Lower leg skin (tissue), 4 donors: ENCODE measurements around the gene MMAA. TPM values are rescaled to one million over a fixed set of nuclear protein-coding genes. Genes with fewer than 3 reads are reported as not detected.
"Not testable (repeated sequence)": the region's sequence is repeated elsewhere in the genome, so short reads cannot be mapped to it uniquely, and the experiment has no call there.

Experiments
- DNase-seq, 2 donors: peaks; one replicate each; pipeline ENCODE4 v3.0.0-alpha.2; 2019; ENCODE audit warnings: low spot score in 2 of 2
- H3K4me3 ChIP-seq: fragments of 200-600 bp; sonication (generic); 2 replicates; pipeline ENCODE4 v1.5.1; 2017; ENCODE audit warnings: mild to moderate bottlenecking, low read depth; ENCODE audit not compliant: poor library complexity, severe bottlenecking
- CTCF ChIP-seq, 3 donors: fragments of 450-650 bp; IDR thresholded peaks; one replicate each; pipeline ENCODE4 v1.5.1; 2016; ENCODE audit warnings: antibody characterized with exemption in 3 of 3, mild to moderate bottlenecking in 3 of 3, moderate library complexity in 2 of 3
- POLR2A ChIP-seq, 2 donors: fragments of 450-650 bp; IDR thresholded peaks; one replicate each; pipeline ENCODE4 v1.6.1; 2016 to 2017; ENCODE audit warnings: antibody characterized with exemption in 2 of 2, mild to moderate bottlenecking in 1 of 2, moderate library complexity in 1 of 2
- WGBS, 2 donors: methylation state at CpG; one replicate each; pipeline ENCODE4 v1.1.5; 2018; 5-methylcytosine and 5-hydroxymethylcytosine counted together
- intact Hi-C: fragments of 100-400 bp; cut with DNase I; formaldehyde crosslinking; loops from one replicate; pipeline ENCODE4 v1.15.0; 2023; ENCODE audit warnings: low total_unique reads
- total RNA-seq, 4 donors: library from RNA; depleted of rRNA; stranded (reverse); fragments of >200 nt; gene quantifications; one replicate each; pipeline ENCODE4 v1.1.0, GENCODE V29; 2016

Gene MMAA
- total RNA-seq, 4 donors from 2014 or later = 4.9 to 9.3 (median 7.2) TPM

DNA sequence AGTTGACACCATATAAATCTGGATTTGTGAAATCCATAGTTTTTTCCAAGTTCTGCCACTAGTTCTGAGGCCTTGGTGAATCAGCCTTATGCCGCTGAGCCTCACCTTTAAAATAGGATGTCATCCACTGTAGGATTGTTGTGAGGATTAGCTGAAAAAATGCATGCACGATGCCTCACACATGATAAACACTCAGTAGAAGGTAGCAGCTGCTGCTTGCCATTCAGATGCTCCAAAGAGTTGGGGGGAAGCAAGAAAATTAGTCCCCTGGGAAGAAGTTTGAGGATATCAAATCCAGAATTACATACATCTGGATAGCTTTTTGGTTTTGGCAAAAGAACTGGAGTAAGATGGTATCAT is 7.4 kb downstream of the MMAA start:
- WGBS, 2 donors = 67 to 74% methylated on average over 2 of the region's 2 CpGs

DNA sequence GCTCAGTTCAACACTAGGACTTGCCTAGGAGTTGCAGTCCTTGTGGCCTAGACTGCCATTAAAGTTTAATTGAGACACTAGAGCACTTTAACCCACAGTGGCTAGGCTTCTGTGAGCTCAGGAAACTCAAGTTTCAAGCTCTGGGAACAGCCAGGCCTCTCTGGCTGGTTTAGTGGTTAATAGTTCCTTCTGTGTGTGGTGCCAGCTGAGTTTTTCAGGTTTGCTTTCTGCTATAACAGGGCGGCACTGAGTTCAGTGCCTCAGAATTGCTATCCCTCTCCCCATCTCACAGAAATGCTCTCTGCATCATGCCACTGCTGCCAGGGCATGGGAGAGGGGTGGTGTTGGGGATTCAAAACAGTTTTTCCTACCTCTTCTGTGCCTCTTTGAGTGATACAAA is 15.9 kb downstream of the MMAA start:
- 80 to 96% methylated on average over 1 of the region's 1 CpG for WGBS, 2 donors
- DNase-seq = no peak
- no peak for TF ChIP-seq POLR2A (IDR thresholded peaks at IDR 0.05)
- intact Hi-C loops = no loop called here
- H3K4me3 ChIP-seq = no peak overlapping the region

More for the DNA sequence above, 7.4 kb downstream of the MMAA start:
- no peak for DNase-seq
- no peak overlapping the region for H3K4me3 ChIP-seq
- intact Hi-C loops = no loop called here
- TF ChIP-seq POLR2A (IDR thresholded peaks at IDR 0.05) (no peak), CTCF (IDR thresholded peaks at IDR 0.05) (no peak)

DNA sequence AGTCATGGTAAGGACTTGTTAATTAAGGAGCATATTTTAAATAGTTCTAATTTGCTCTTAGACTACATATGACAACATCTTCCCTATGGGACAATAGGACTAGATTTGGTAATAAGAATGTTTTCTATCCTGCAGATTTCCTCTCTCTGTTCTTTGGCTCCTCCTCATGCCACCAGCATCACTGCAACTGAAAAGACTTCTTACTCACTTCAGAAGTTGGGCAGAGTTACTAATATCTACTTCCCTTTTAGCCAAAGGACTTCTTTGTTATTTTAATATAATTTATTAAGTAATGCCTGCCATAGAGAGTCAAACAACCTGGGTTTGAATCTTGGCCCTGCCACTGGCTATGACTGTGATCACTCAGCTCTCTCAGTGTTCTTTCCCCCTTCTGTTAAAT is 16.4 kb downstream of the MMAA start:
- intact Hi-C loops = no loop called here

GRCh38 chr4:145639186-145639698 is 20.1 kb downstream of the MMAA start:
- no peak for TF ChIP-seq POLR2A (IDR thresholded peaks at IDR 0.05)
- no peak for TF ChIP-seq CTCF (IDR thresholded peaks at IDR 0.05)
- no peak for DNase-seq
- no peak overlapping the region for H3K4me3 ChIP-seq
- intact Hi-C loops = no loop called here
- WGBS, 2 donors = 94 to 95% methylated on average over 6 of the region's 6 CpGs

More for the DNA sequence above, 16.4 kb downstream of the MMAA start:
- no peak for DNase-seq
- H3K4me3 ChIP-seq = no peak overlapping the region
- TF ChIP-seq POLR2A (IDR thresholded peaks at IDR 0.05) (no peak), CTCF (IDR thresholded peaks at IDR 0.05) (no peak)

- intact Hi-C loops, DNase-seq, H3K4me3 ChIP-seq: not testable (repeated sequence)
- WGBS, 2 donors = 63 to 69% methylated on average over 2 of the region's 2 CpGs
Observed at GRCh38 chr4:145640236-145640635, 21.1 kb downstream of the MMAA start.

GRCh38 chr4:145643295-145643694 is 24.1 kb downstream of the MMAA start:
- DNase-seq = no peak
- WGBS, 2 donors = 89 to 96% methylated on average over 1 of the region's 1 CpG
- intact Hi-C loops = no loop called here
- TF ChIP-seq POLR2A (IDR thresholded peaks at IDR 0.05) = no peak
- TF ChIP-seq CTCF (IDR thresholded peaks at IDR 0.05) = no peak
- H3K4me3 ChIP-seq = no peak overlapping the region

DNA sequence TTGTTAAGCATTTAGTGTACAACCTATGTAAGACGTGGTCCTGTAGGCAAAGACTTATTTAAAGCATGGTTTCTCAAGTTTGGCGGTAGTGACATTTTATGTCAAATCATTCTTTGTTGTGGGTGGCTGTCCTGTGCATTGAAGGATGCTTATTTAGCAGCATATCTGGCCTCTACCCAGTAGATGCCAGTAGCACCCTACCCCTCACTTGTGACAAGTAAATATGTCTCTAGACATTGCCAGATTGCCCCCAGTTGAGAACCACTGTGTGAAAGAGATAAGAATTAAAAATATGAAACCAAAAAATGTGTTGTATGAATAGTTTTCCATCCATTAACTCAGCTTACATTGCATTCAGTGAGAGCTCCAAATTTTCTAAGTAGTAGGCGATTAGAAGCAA is 25.5 kb downstream of the MMAA start:
- WGBS, 2 donors = 86 to 91% methylated on average over 3 of the region's 3 CpGs
- intact Hi-C loops = no loop called here
- TF ChIP-seq POLR2A (IDR thresholded peaks at IDR 0.05) = no peak
- TF ChIP-seq CTCF (IDR thresholded peaks at IDR 0.05) = no peak
- H3K4me3 ChIP-seq = no peak overlapping the region
- no peak for DNase-seq
